A549 (cell line): ENCODE data around the gene EBI3. TPM values are rescaled to one million over a fixed set of nuclear protein-coding genes. Genes with fewer than 3 reads are reported as not detected.
"Not testable (repeated sequence)": the region's sequence is repeated elsewhere in the genome, so short reads cannot be mapped to it uniquely, and the experiment has no call there.

Source experiments
- ATAC-seq, 2 experiments: fragments of 200-7000 bp in 1 of 2; fragments of >200 bp in 1 of 2; cut with Nextera tagmentation in 1 of 2; cut with Tn5 transposase in 1 of 2; 3 replicates each; pipeline versions ENCODE4 v1.8.0 to v1.9.1; 2018 to 2020; ENCODE audit warnings: mild to moderate bottlenecking in 1 of 2, moderate library complexity in 1 of 2
- CTCF ChIA-PET: fragments of 300-600 bp; sonication (Branson Sonifier 250); formaldehyde crosslinking; extraction: SDS; loops from one replicate; lab custom pipeline; 2021; ENCODE audit warnings: antibody characterized with exemption, inconsistent platforms; lab: Yijun Ruan, JAX
- POLR2A ChIA-PET: fragments of 350-600 bp; formaldehyde crosslinking; extraction: SDS; loops from one replicate; lab custom pipeline; 2021; ENCODE audit warnings: antibody characterized with exemption, inconsistent platforms; lab: Yijun Ruan, JAX
- DNase-seq, 2 experiments: peaks; one replicate each; pipeline versions ENCODE4 v3.0.0 to v3.0.0-alpha.2; 2011 to 2016; ENCODE audit warnings: low read depth in 1 of 2, low spot score in 1 of 2
- FAIRE-seq: peaks from 2 replicates; lab custom pipeline; 2011; peaks lifted over from hg19 to GRCh38; lab: Jason Lieb, UNC
- H3K27ac ChIP-seq, 2 experiments: fragments of >200 bp; sonication (Bioruptor Twin); formaldehyde crosslinking; 3 replicates each; pipeline ENCODE4 v1.5.1; 2016 to 2017
- H3K4me1 ChIP-seq: fragments of >200 bp; sonication (Bioruptor Twin); formaldehyde crosslinking; 3 replicates; pipeline ENCODE4 v1.6.1; 2016
- H3K4me2 ChIP-seq: fragments of >200 bp; sonication (Bioruptor Twin); formaldehyde crosslinking; 3 replicates; pipeline ENCODE4 v1.6.1; 2016
- H3K4me3 ChIP-seq: fragments of >200 bp; sonication (Bioruptor Twin); formaldehyde crosslinking; 3 replicates; pipeline ENCODE4 v1.5.1; 2016
- H3K9me3 ChIP-seq: fragments of >200 bp; sonication (Bioruptor Twin); formaldehyde crosslinking; 3 replicates; pipeline ENCODE4 v1.6.1; 2016
- BHLHE40 ChIP-seq: IDR thresholded peaks from 2 replicates; pipeline ENCODE4 v1.6.1; 2012; ENCODE audit warnings: low read depth, low read length, inconsistent platforms
- CBX2 ChIP-seq: fragments of 200-600 bp; sonication (generic); IDR thresholded peaks from 2 replicates; pipeline ENCODE4 v1.6.1; 2016; ENCODE audit warnings: low read depth, mild to moderate bottlenecking, borderline replicate concordance
- EHMT2 ChIP-seq: fragments of 200-600 bp; sonication (generic); IDR thresholded peaks from 2 replicates; pipeline ENCODE4 v1.6.1; 2016; ENCODE audit warnings: antibody characterized with exemption, low read depth, mild to moderate bottlenecking, moderate library complexity
- EP300 ChIP-seq, 2 experiments: fragments of >200 bp; sonication (Bioruptor Twin); formaldehyde crosslinking; IDR thresholded peaks; 2 replicates in 1 of 2; 3 replicates in 1 of 2; pipeline ENCODE4 v1.6.1; 2016 to 2017
- ESRRA ChIP-seq: fragments of 150-350 bp; IDR thresholded peaks from 2 replicates; pipeline ENCODE4 v1.6.1; 2014; ENCODE audit warnings: mild to moderate bottlenecking, low read length, borderline replicate concordance
- FOSB ChIP-seq: fragments of 250-450 bp; sonication (Bioruptor Pico); IDR thresholded peaks from 2 replicates; pipeline ENCODE4 v1.5.0; 2020; ENCODE audit warnings: mild to moderate bottlenecking, moderate library complexity
- FOSL2 ChIP-seq, 2 experiments: fragments of 450-650 bp in 1 of 2; fragments of >200 bp in 1 of 2; sonication (Bioruptor Twin) in 1 of 2; formaldehyde crosslinking; IDR thresholded peaks; 2 replicates each; pipeline versions ENCODE4 v1.5.0 to v1.6.1; 2016 to 2020; ENCODE audit warnings: mild to moderate bottlenecking in 1 of 2, moderate library complexity in 1 of 2
- HEYL ChIP-seq: fragments of 250-450 bp; sonication (Bioruptor Pico); IDR thresholded peaks from 2 replicates; pipeline ENCODE4 v1.8.0; 2021; ENCODE audit warnings: mild to moderate bottlenecking, moderate library complexity
- HOXB13 ChIP-seq: fragments of 250-450 bp; sonication (Bioruptor Pico); IDR thresholded peaks from 2 replicates; pipeline ENCODE4 v1.5.0; 2020; ENCODE audit warnings: low read depth, mild to moderate bottlenecking, moderate library complexity
- HOXB5 ChIP-seq: fragments of 250-450 bp; sonication (Bioruptor Pico); IDR thresholded peaks from 2 replicates; pipeline ENCODE4 v1.5.0; 2020; ENCODE audit warnings: mild to moderate bottlenecking, moderate library complexity
- JUN ChIP-seq, 2 experiments: fragments of >200 bp; sonication (Bioruptor Twin); formaldehyde crosslinking; IDR thresholded peaks; 2 replicates in 1 of 2; 3 replicates in 1 of 2; pipeline ENCODE4 v1.6.1; 2016 to 2017
- KDM1A ChIP-seq: fragments of 200-600 bp; sonication (generic); IDR thresholded peaks from 2 replicates; pipeline ENCODE4 v1.6.1; 2016; ENCODE audit warnings: low read depth, mild to moderate bottlenecking
- NFE2L2 ChIP-seq: fragments of 150-350 bp; conservative IDR thresholded peaks from 2 replicates; pipeline ENCODE4 v1.6.1; 2014; ENCODE audit warnings: low read length
- NPAS2 ChIP-seq: fragments of 250-450 bp; sonication (Bioruptor Pico); IDR thresholded peaks from 2 replicates; pipeline ENCODE4 v1.8.0; 2022; ENCODE audit warnings: mild to moderate bottlenecking, moderate library complexity, borderline replicate concordance
- NR3C1 ChIP-seq: fragments of >200 bp; sonication (Bioruptor Twin); formaldehyde crosslinking; IDR thresholded peaks from 3 replicates; pipeline ENCODE4 v1.6.1; 2017
- RAD21 ChIP-seq, 2 experiments: fragments of >200 bp in 1 of 2; sonication (Bioruptor Twin) in 1 of 2; formaldehyde crosslinking in 1 of 2; IDR thresholded peaks in 1 of 2; conservative IDR thresholded peaks in 1 of 2; 2 replicates in 1 of 2; 3 replicates in 1 of 2; pipeline ENCODE4 v1.6.1; 2012 to 2018; ENCODE audit warnings: inconsistent platforms in 1 of 2
- RARB ChIP-seq: fragments of 250-450 bp; sonication (Bioruptor Pico); IDR thresholded peaks from 2 replicates; pipeline ENCODE4 v1.8.0; 2021; ENCODE audit warnings: mild to moderate bottlenecking, moderate library complexity
- RCOR1 ChIP-seq: fragments of 150-350 bp; IDR thresholded peaks from 2 replicates; pipeline ENCODE4 v1.6.1; 2014; ENCODE audit warnings: antibody characterized with exemption, low read length, low read depth
- ZFP36 ChIP-seq: fragments of 450-650 bp; IDR thresholded peaks from 2 replicates; pipeline ENCODE4 v1.6.1; 2014; ENCODE audit warnings: borderline replicate concordance; ENCODE audit not compliant: partially characterized antibody
- ZNF302 ChIP-seq: fragments of 250-450 bp; sonication (Bioruptor Pico); IDR thresholded peaks from 2 replicates; pipeline ENCODE4 v1.9.0; 2021; ENCODE audit warnings: inconsistent platforms, mild to moderate bottlenecking, moderate library complexity
- ZSCAN20 ChIP-seq: fragments of 250-450 bp; sonication (Bioruptor Pico); IDR thresholded peaks from 2 replicates; pipeline ENCODE4 v1.8.0; 2022; ENCODE audit warnings: mild to moderate bottlenecking, moderate library complexity
- WGBS: methylation state at CpG from one replicate; pipeline ENCODE4 v1.1.6; 2017; ENCODE audit errors: missing lambda C conversion rate; 5-methylcytosine and 5-hydroxymethylcytosine counted together
- polyA plus RNA-seq, 4 experiments: library from polyadenylated mRNA; depleted of rRNA in 3 of 4; stranded (reverse); fragments of >200 nt; fragmentation: RNase III in 1 of 4; extraction: RNeasy Plus Mini Kit Qiagen cat#74134 plus additional on column Dnase treatment in 1 of 4; gene quantifications; 2 replicates in 3 of 4; 3 replicates in 1 of 4; pipeline ENCODE4 v1.2.3, GENCODE V29; 2011 to 2017
- TF ChIP-seq, protein P1 (sequence below): fragments of >200 bp; sonication (Bioruptor Twin); formaldehyde crosslinking; IDR thresholded peaks from 3 replicates; pipeline ENCODE4 v1.6.1; 2016
- TF ChIP-seq, protein P2 (sequence below): IDR thresholded peaks from 2 replicates; pipeline ENCODE4 v1.6.1; 2012; ENCODE audit warnings: low read depth, borderline replicate concordance
- TF ChIP-seq, protein P3 (sequence below): fragments of 250-450 bp; sonication (Bioruptor Pico); IDR thresholded peaks from 2 replicates; pipeline ENCODE4 v1.5.0; 2020; ENCODE audit warnings: low read depth, mild to moderate bottlenecking, moderate library complexity
- TF ChIP-seq, protein P4 (sequence below): fragments of 450-650 bp; IDR thresholded peaks from 2 replicates; pipeline ENCODE4 v1.6.1; 2014; ENCODE audit warnings: antibody characterized with exemption

EBI3 gene
- polyA plus RNA-seq, 2 of the 4 experiments (the other 2 are of a cell fraction), result 1.1 to 3.6 TPM

DNA sequence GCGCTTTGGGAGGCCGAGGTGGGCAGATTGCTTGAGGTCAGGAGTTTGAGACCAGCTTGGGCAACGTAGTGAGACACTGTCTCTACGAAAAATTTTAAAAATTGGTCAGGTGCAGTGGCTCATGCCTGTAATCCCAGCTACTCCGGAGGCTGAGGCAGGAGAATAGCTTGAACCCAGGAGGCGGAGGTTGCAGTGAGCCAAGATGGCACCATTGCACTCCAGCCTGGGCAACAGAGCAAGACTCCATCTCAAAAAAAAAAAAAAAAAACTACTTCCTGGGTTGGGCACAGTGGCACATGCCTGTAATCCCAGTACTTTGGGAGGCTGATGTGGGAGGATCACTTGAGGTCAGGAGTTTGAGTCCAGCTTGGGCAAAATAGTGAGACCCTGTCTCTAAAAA, 2.2 kb downstream of the EBI3 start:
- H3K9me3 ChIP-seq, H3K4me3 ChIP-seq, FAIRE-seq, ATAC-seq, H3K27ac ChIP-seq, POLR2A ChIA-PET, DNase-seq, H3K4me2 ChIP-seq: not testable (repeated sequence)
- CTCF ChIA-PET, result interaction anchor here (0.6 to 3.5 kb wide), 5 partner anchors 9 to 169 kb away, joined by 3 to 22 read pairs (median 15); partner anchors contain the start of gene SH3GL1
- peaks cover 14% of the 10 kb centered on the region for H3K4me1 ChIP-seq
- WGBS, result 85% methylated on average over 5 of the region's 6 CpGs

DNA sequence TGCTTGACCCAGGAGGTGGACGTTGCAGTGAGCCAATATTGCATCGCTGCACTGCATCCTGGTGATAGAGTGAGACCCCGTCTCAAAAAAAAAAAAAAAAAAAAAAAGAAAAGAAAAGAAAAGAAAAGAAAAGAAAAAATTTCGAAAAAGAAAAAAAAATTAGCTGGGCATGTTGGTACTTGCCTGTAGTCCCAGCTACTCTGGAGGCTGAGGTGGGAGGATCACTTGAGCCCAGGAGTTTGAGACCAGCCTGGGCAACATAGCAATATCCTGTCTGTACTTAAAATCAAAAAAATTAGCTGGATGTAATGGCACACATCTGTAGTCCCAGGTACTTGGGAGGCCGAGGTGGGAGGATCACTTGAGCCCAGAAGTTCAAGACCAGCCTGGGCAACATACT, 2.8 kb downstream of the EBI3 start:
- WGBS, result 78% methylated on average over 4 of the region's 5 CpGs
- ATAC-seq, POLR2A ChIA-PET, DNase-seq, H3K4me3 ChIP-seq, FAIRE-seq, H3K9me3 ChIP-seq, H3K4me2 ChIP-seq, H3K27ac ChIP-seq: not testable (repeated sequence)
- CTCF ChIA-PET, result interaction anchor here (0.6 to 3.9 kb wide), 9 partner anchors 9 to 168 kb away, joined by 3 to 35 read pairs (median 6); partner anchors contain the start of gene SH3GL1
- H3K4me1 ChIP-seq, result peaks cover 14% of the 10 kb centered on the region

DNA sequence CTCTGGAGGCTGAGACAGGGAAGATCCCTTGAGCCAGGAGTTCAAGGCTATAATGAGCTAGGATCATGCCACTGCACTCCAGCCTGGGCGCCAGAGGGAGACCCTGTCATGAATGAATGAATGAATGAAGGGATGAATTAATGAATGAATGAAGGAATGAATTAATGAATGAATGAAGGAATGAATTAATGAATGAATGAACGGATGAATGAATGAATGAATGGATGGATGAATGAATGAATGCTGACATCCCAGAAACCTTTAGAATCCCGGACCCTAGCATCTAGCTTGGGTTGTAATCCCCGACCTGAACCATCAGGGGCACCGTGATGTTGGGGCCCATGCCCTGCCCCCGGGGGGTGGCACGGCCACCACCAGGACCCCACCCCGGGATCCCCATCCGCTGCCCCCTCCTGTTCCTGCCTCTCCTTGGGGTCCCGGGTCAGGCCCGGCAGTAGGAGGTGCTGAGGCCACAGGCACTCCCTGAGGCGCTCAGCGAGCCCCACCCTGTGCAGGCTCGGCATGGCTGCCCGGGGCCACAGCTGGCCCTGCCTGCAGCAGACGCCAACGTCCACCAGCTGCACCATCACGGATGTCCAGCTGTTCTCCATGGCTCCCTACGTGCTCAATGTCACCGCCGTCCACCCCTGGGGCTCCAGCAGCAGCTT, 3.4 kb downstream of the EBI3 start:
- Histone ChIP-seq H3K9me3 (no peaks in the 10 kb centered on the region), H3K27ac (peak overlapping the region in 1 of 2 experiments; percentile 68; a peak in 3 of 6 replicates), H3K4me3 (no peak overlapping the region), H3K4me1 (peaks cover 14% of the 10 kb centered on the region), H3K4me2 (peak overlapping the region; percentile 46)
- DNase-seq (no peak), FAIRE-seq (no peak), ATAC-seq (peak; percentile 39 to 58; a peak in 4 of 6 replicates)
- TF ChIP-seq CBX2 (no peak), ZNF302 (no peak), HEYL (CRISPR knock-in tag) (no peak), NFE2L2 (no peak), RCOR1 (no peak), RAD21 (conservative IDR thresholded peaks at IDR 0.05 in 1 of 2, IDR thresholded peaks at IDR 0.05 in 1 of 2) (no peak), HOXB5 (CRISPR knock-in tag) (no peak), ZSCAN20 (CRISPR knock-in tag) (no peak), NPAS2 (CRISPR knock-in tag) (no peak)
- TF ChIP-seq, protein P1, sequence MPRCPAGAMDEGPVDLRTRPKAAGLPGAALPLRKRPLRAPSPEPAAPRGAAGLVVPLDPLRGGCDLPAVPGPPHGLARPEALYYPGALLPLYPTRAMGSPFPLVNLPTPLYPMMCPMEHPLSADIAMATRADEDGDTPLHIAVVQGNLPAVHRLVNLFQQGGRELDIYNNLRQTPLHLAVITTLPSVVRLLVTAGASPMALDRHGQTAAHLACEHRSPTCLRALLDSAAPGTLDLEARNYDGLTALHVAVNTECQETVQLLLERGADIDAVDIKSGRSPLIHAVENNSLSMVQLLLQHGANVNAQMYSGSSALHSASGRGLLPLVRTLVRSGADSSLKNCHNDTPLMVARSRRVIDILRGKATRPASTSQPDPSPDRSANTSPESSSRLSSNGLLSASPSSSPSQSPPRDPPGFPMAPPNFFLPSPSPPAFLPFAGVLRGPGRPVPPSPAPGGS, result no peak
- ChIA-PET CTCF (interaction anchor here (0.7 to 3.9 kb wide), 11 partner anchors 10 to 232 kb away, joined by 3 to 35 read pairs (median 6); partner anchors contain the start of genes SH3GL1 and YJU2), POLR2A (no interaction called here)
- WGBS, result 32% methylated on average over 5 of the region's 21 CpGs

DNA sequence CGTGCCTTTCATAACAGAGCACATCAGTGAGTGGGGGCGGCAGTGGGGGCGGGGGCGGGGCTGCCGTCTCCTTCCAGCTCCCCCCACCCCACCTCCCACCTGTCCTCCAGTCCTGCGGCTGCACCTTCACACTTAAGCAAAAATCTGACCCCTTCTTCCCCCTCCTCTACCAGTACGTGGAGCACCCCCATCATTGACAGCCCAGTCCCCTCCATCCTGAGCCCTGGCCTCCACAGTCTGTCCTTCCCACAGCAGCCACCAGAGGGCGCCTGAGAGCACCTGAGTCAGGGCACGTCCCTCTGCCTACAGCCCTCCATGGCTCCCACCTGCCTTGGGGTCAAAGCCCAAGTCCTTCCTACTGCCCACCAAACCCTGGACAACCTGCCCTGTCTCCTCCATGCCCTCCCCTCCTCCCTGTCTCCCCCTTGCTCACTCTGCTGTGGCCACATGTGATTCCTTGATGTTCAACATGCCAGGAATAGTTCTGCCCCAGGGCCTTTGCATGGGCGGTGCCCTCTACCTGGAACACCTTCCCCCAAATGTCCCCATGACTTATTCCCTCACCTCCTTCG, 4.0 kb downstream of the EBI3 start:
- H3K27ac ChIP-seq, result peak overlapping the region in 1 of 2 experiments; percentile 68; a peak in 3 of 6 replicates
- H3K4me2 ChIP-seq, result peak overlapping the region; percentile 46
- DNase-seq (peak in 1 of 2 experiments; percentile 49), ATAC-seq (peak; percentile 58 to 80), FAIRE-seq (no peak)
- 25% methylated on average over 9 of the region's 11 CpGs for WGBS
- ChIA-PET POLR2A (no interaction called here), CTCF (interaction anchor here (0.7 to 3.9 kb wide), 11 partner anchors 9 to 233 kb away, joined by 3 to 35 read pairs (median 6); partner anchors contain the start of gene YJU2)
- H3K9me3 ChIP-seq, result no peaks in the 10 kb centered on the region
- H3K4me3 ChIP-seq, result no peak overlapping the region
- H3K4me1 ChIP-seq, result peaks cover 13% of the 10 kb centered on the region
- no peak for TF ChIP-seq NR3C1
- TF ChIP-seq JUN (IDR thresholded peaks at IDR 0.05), result no peak
- no peak for TF ChIP-seq FOSL2 (IDR thresholded peaks at IDR 0.05)
- TF ChIP-seq FOSL2 (CRISPR knock-in tag; IDR thresholded peaks at IDR 0.05), result no peak; the same call in 1 of the 2 replicates
- peak; percentile 98 for TF ChIP-seq ZFP36
- TF ChIP-seq, protein P2, sequence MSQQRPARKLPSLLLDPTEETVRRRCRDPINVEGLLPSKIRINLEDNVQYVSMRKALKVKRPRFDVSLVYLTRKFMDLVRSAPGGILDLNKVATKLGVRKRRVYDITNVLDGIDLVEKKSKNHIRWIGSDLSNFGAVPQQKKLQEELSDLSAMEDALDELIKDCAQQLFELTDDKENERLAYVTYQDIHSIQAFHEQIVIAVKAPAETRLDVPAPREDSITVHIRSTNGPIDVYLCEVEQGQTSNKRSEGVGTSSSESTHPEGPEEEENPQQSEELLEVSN, result no peak
- no peak for TF ChIP-seq BHLHE40
- TF ChIP-seq, protein P3, sequence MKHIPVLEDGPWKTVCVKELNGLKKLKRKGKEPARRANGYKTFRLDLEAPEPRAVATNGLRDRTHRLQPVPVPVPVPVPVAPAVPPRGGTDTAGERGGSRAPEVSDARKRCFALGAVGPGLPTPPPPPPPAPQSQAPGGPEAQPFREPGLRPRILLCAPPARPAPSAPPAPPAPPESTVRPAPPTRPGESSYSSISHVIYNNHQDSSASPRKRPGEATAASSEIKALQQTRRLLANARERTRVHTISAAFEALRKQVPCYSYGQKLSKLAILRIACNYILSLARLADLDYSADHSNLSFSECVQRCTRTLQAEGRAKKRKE (CRISPR knock-in tag), result no peak
- TF ChIP-seq, protein P4, sequence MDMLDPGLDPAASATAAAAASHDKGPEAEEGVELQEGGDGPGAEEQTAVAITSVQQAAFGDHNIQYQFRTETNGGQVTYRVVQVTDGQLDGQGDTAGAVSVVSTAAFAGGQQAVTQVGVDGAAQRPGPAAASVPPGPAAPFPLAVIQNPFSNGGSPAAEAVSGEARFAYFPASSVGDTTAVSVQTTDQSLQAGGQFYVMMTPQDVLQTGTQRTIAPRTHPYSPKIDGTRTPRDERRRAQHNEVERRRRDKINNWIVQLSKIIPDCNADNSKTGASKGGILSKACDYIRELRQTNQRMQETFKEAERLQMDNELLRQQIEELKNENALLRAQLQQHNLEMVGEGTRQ, result no peak
- no peak for TF ChIP-seq EP300 (IDR thresholded peaks at IDR 0.05)
- no peak for TF ChIP-seq FOSB (CRISPR knock-in tag)
- no peak for TF ChIP-seq RARB (CRISPR knock-in tag)
- no peak for TF ChIP-seq EHMT2
- TF ChIP-seq KDM1A, result peak; percentile 86; the same call in 1 of the 2 replicates
- no peak for TF ChIP-seq ESRRA
- TF ChIP-seq HOXB13 (CRISPR knock-in tag), result no peak
